ENCODE measurements around the gene CSNK1G1.

The CSNK1G1 gene

GRCh38 chr15:64285150-64285549, 70.8 kb downstream of the CSNK1G1 start:
- no peak overlapping the region for H3K4me3 ChIP-seq (ENCODE audit: low read length)
- peaks cover 8% of the 10 kb centered on the region; the same call in 1 of the 2 replicates for H3K79me2 ChIP-seq (ENCODE audit: low read length)
- H3K27ac ChIP-seq (ENCODE audit: low read length) = no peak overlapping the region
- no peak overlapping the region for H2AFZ ChIP-seq (ENCODE audit: low read depth, low read length)
- H3K4me1 ChIP-seq (ENCODE audit: low read length) = no peaks in the 10 kb centered on the region
- H3K27me3 ChIP-seq (ENCODE audit: low read depth, low read length) = no peaks in the 10 kb centered on the region
- H3K36me3 ChIP-seq (replicated peaks; ENCODE audit: low read depth, low read length) = no peaks in the 10 kb centered on the region
- no peak overlapping the region for H3K9ac ChIP-seq (ENCODE audit: low read length)
- H4K20me1 ChIP-seq (ENCODE audit: insufficient read depth, low read length) = peaks cover 5% of the 10 kb centered on the region; the same call in 1 of the 2 replicates
- no peak for TF ChIP-seq EZH2phosphoT487 (IDR thresholded peaks at IDR 0.05; ENCODE audit: low read depth)
- TF ChIP-seq, protein P1, sequence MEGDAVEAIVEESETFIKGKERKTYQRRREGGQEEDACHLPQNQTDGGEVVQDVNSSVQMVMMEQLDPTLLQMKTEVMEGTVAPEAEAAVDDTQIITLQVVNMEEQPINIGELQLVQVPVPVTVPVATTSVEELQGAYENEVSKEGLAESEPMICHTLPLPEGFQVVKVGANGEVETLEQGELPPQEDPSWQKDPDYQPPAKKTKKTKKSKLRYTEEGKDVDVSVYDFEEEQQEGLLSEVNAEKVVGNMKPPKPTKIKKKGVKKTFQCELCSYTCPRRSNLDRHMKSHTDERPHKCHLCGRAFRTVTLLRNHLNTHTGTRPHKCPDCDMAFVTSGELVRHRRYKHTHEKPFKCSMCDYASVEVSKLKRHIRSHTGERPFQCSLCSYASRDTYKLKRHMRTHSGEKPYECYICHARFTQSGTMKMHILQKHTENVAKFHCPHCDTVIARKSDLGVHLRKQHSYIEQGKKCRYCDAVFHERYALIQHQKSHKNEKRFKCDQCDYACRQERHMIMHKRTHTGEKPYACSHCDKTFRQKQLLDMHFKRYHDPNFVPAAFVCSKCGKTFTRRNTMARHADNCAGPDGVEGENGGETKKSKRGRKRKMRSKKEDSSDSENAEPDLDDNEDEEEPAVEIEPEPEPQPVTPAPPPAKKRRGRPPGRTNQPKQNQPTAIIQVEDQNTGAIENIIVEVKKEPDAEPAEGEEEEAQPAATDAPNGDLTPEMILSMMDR (IDR thresholded peaks at IDR 0.05; ENCODE audit: low read depth, low read length) = no peak
- H3K9me3 ChIP-seq (ENCODE audit: insufficient read depth, low read length) = no peaks in the 10 kb centered on the region
- no peak overlapping the region for H3K4me2 ChIP-seq (ENCODE audit: low read length)

DNA sequence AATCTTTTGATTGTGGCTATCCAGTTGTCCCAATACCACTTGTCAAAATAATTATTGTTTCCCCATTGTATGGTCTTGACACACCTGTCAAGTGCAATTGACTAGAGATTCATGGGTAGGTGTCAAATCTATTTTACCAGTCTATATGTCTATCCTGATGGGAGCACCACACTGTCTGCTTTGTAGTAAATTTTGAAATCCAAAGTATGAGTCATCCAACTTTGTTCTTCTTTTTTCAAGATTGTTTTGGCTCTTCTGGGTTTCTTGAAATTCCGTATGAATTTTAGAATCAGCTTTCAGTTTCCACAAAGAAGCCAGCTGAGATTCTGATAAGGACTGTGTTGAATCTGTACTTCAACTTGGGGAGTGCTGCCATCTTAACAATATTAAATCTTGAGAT, 71.9 kb downstream of the CSNK1G1 start:
- Histone ChIP-seq H3K9ac (ENCODE audit: low read length) (no peak overlapping the region), H3K9me3 (ENCODE audit: insufficient read depth, low read length) (no peaks in the 10 kb centered on the region), H3K27me3 (ENCODE audit: low read depth, low read length) (no peaks in the 10 kb centered on the region), H3K27ac (ENCODE audit: low read length) (no peak overlapping the region), H3K4me2 (ENCODE audit: low read length) (no peak overlapping the region), H3K4me1 (ENCODE audit: low read length) (no peaks in the 10 kb centered on the region), H3K79me2 (ENCODE audit: low read length) (peaks cover 8% of the 10 kb centered on the region; the same call in 1 of the 2 replicates), H4K20me1 (ENCODE audit: insufficient read depth, low read length) (peaks cover 5% of the 10 kb centered on the region; the same call in 1 of the 2 replicates), H2AFZ (ENCODE audit: low read depth, low read length) (no peak overlapping the region), H3K36me3 (replicated peaks; ENCODE audit: low read depth, low read length) (no peaks in the 10 kb centered on the region), H3K4me3 (ENCODE audit: low read length) (no peak overlapping the region)
- TF ChIP-seq, protein P1 (IDR thresholded peaks at IDR 0.05; ENCODE audit: low read depth, low read length) = no peak
- no peak for TF ChIP-seq EZH2phosphoT487 (IDR thresholded peaks at IDR 0.05; ENCODE audit: low read depth)

DNA sequence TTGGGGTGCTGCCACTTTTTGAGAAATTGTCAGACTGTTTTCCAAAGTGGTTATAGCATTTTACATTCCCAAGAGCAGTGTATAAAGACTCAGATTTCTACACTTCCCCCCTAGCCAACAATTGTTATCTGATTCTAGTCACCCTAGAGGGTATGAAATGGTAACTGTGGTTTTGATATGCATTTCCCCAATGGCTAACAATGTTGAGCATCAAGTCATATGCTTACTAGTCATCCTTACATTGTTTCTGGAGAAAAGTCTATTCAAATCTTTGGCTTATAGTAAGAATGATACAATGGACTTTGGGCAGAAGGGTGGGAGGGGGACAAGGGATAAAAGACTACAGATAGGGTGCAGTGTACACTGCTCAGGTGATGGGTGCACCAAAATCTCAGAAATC, 73.3 kb downstream of the CSNK1G1 start:
- Histone ChIP-seq H3K9me3 (ENCODE audit: insufficient read depth, low read length) (no peaks in the 10 kb centered on the region), H4K20me1 (ENCODE audit: insufficient read depth, low read length) (peaks cover 4% of the 10 kb centered on the region; the same call in 1 of the 2 replicates), H3K79me2 (ENCODE audit: low read length) (peaks cover 8% of the 10 kb centered on the region; the same call in 1 of the 2 replicates), H3K9ac (ENCODE audit: low read length) (no peak overlapping the region), H3K27ac (ENCODE audit: low read length) (no peak overlapping the region), H3K4me3 (ENCODE audit: low read length) (no peak overlapping the region), H3K36me3 (replicated peaks; ENCODE audit: low read depth, low read length) (no peaks in the 10 kb centered on the region), H3K27me3 (ENCODE audit: low read depth, low read length) (no peaks in the 10 kb centered on the region), H3K4me2 (ENCODE audit: low read length) (no peak overlapping the region), H2AFZ (ENCODE audit: low read depth, low read length) (no peak overlapping the region), H3K4me1 (ENCODE audit: low read length) (no peaks in the 10 kb centered on the region)
- TF ChIP-seq EZH2phosphoT487 (IDR thresholded peaks at IDR 0.05; ENCODE audit: low read depth) = no peak
- TF ChIP-seq, protein P1 (IDR thresholded peaks at IDR 0.05; ENCODE audit: low read depth, low read length) = no peak

- H3K4me2 ChIP-seq (ENCODE audit: low read length) = no peak overlapping the region
- no peaks in the 10 kb centered on the region; the same call in 1 of the 2 replicates for H3K4me1 ChIP-seq (ENCODE audit: low read length)
- no peak overlapping the region for H3K4me3 ChIP-seq (ENCODE audit: low read length)
- H3K27ac ChIP-seq (ENCODE audit: low read length) = no peak overlapping the region
- H3K27me3 ChIP-seq (ENCODE audit: low read depth, low read length) = no peaks in the 10 kb centered on the region
- peaks cover 4% of the 10 kb centered on the region; the same call in 1 of the 2 replicates for H3K79me2 ChIP-seq (ENCODE audit: low read length)
- H3K9me3 ChIP-seq (ENCODE audit: insufficient read depth, low read length) = no peaks in the 10 kb centered on the region
- no peak overlapping the region for H3K9ac ChIP-seq (ENCODE audit: low read length)
- TF ChIP-seq, protein P1 (IDR thresholded peaks at IDR 0.05; ENCODE audit: low read depth, low read length) = no peak
- TF ChIP-seq EZH2phosphoT487 (IDR thresholded peaks at IDR 0.05; ENCODE audit: low read depth) = no peak
- H2AFZ ChIP-seq (ENCODE audit: low read depth, low read length) = no peak overlapping the region
- 0 out of 2 replicates have a peak, but pooled peaks cover 1% of the 10 kb centered on the region for H4K20me1 ChIP-seq (ENCODE audit: insufficient read depth, low read length)
- H3K36me3 ChIP-seq (replicated peaks; ENCODE audit: low read depth, low read length) = no peaks in the 10 kb centered on the region
These were observed 76.8 kb downstream of the CSNK1G1 start for GRCh38 chr15:64279131-64279530.

Data from OCI-LY3 (cell line).